Neutrophil (primary cell): Measurements from ENCODE around the gene ZNF512.

Experiments used
- H3K27ac ChIP-seq: fragments of 200-600 bp; sonication (generic); 2 replicates; pipeline ENCODE4 v1.5.1; 2016; ENCODE audit warnings: mild to moderate bottlenecking, moderate library complexity
- H3K27me3 ChIP-seq: fragments of 200-600 bp; sonication (generic); 2 replicates; pipeline ENCODE4 v1.6.0; 2016; ENCODE audit warnings: mild to moderate bottlenecking
- H3K36me3 ChIP-seq: fragments of 200-600 bp; sonication (generic); 2 replicates; pipeline ENCODE4 v1.5.1; 2017
- H3K4me1 ChIP-seq, 2 experiments: fragments of 200-600 bp in 1 of 2; sonication (generic) in 1 of 2; 1 replicate in 1 of 2; 2 replicates in 1 of 2; pipeline versions ENCODE4 v1.5.1 to v1.6.1; 2013 to 2016; ENCODE audit warnings: low read depth in 1 of 2, low read length in 1 of 2, mild to moderate bottlenecking in 1 of 2, moderate library complexity in 1 of 2; ENCODE audit not compliant: control insufficient read depth in 1 of 2, insufficient read depth in 1 of 2
- H3K4me3 ChIP-seq, 2 experiments: fragments of 200-600 bp in 1 of 2; sonication (generic) in 1 of 2; 1 replicate in 1 of 2; 2 replicates in 1 of 2; pipeline ENCODE4 v1.5.1; 2013 to 2016; ENCODE audit warnings: low read depth in 1 of 2, low read length in 1 of 2, mild to moderate bottlenecking in 1 of 2, moderate library complexity in 1 of 2
- H3K9me3 ChIP-seq: fragments of 200-600 bp; sonication (generic); 2 replicates; pipeline ENCODE4 v1.5.1; 2016
- CTCF ChIP-seq: fragments of 200-600 bp; sonication (generic); IDR thresholded peaks from 2 replicates; pipeline ENCODE4 v1.5.1; 2016; ENCODE audit warnings: antibody characterized with exemption

Gene ZNF512

DNA sequence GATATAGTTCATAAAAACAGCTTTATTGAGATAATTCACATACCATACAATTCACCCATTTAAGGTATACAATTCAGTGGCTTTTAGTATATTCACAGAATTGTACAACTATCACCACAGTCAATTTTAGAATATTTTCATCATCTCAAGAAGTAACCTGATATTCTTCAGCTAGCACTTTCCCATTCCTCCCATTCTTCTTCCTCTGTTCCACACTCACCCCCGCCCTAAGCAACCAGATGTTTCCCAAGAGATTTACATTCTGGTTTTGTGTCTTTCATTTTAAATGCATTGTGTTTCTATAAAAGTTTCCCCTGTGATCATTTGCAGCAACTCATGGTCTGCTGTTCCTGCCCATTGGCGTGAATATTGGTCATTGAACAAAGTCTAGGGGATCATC, 51.4 kb downstream of the ZNF512 start:
- TF ChIP-seq CTCF: no peak

DNA sequence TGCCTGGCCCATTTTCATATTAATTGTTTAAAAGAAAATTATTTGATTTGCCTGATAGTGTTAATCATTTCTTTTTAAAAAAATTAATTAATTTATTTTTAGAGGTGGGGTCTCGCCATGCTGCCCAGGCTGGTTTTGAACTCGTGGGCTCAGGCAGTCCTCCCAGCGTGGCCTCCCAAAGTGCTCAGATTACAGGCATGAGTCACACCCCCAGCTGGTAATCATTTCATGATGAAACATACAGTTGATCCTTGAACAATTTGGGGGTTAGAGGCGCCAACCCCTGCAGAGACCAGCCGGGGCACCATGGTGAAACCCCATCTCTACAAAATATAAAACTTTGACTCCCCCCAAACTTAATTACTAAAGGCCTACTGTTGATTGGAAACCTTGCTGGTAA, 53.9 kb downstream of the ZNF512 start:
- Histone ChIP-seq H3K4me3 (no peak overlapping the region), H3K4me1 (no peaks in the 10 kb centered on the region), H3K27me3 (no peaks in the 10 kb centered on the region), H3K9me3 (no peaks in the 10 kb centered on the region), H3K36me3 (peaks cover 74% of the 10 kb centered on the region), H3K27ac (no peak overlapping the region)
- TF ChIP-seq CTCF: no peak

More for the DNA sequence above, 51.4 kb downstream of the ZNF512 start:
- Histone ChIP-seq H3K9me3 (no peaks in the 10 kb centered on the region), H3K27me3 (no peaks in the 10 kb centered on the region), H3K4me3 (no peak overlapping the region), H3K27ac (no peak overlapping the region), H3K36me3 (peaks cover 59% of the 10 kb centered on the region), H3K4me1 (peaks cover 5 to 6% of the 10 kb centered on the region in 2 experiments)

DNA sequence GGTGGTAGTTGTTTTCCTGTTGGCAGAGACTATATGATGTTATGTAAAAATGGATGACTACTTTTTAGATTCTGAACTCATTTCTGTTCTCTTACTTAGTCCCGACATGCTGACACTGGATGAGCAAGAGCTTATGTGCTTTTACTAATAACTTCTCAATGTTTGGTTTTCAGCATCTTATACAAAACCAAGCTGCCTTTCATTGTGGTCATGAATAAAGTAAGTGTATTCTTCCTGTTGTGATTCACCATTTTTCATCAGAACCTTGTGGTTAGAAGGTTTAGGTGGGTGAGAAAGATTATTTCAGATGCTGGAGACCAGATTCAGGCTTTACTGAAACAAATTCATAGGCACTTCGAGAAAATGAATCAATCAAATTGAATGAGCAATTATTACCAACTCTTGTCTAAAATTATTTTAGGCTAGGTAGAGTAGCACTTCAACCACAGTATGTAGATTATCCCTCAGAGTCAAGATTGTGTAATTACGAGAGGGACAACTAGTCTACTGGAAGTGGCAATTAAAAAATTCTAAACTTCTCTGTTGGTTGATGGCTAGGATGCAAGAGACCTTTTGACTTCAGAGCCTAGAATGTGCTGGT, 55.3 kb downstream of the ZNF512 start:
- Histone ChIP-seq H3K27me3 (no peaks in the 10 kb centered on the region), H3K4me1 (no peaks in the 10 kb centered on the region), H3K27ac (no peak overlapping the region), H3K4me3 (no peak overlapping the region), H3K9me3 (no peaks in the 10 kb centered on the region), H3K36me3 (peaks cover 83% of the 10 kb centered on the region)
- no peak for TF ChIP-seq CTCF

DNA sequence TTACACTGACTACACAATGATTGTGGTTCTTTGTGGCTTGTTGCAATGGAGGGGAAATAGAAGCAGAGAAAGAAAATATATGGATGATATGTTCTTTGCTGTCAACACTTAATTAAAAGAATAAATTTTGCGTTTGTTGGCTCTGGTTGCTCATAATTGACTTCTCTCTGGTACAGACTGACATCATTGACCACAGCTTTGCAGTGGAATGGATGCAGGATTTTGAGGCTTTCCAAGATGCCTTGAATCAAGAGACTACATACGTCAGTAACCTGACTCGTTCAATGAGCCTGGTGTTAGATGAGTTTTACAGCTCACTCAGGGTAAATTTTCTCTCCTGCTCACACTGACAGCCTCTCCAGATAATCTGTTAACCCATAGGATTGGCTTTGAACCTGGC, 55.9 kb downstream of the ZNF512 start:
- H3K9me3 ChIP-seq: no peaks in the 10 kb centered on the region
- no peaks in the 10 kb centered on the region for H3K4me1 ChIP-seq
- H3K36me3 ChIP-seq: peaks cover 89% of the 10 kb centered on the region
- no peak for TF ChIP-seq CTCF
- no peak overlapping the region for H3K4me3 ChIP-seq
- H3K27me3 ChIP-seq: no peaks in the 10 kb centered on the region
- no peak overlapping the region for H3K27ac ChIP-seq

GRCh38 chr2:27640722-27641245, 57.9 kb downstream of the ZNF512 start:
- no peaks in the 10 kb centered on the region for H3K4me1 ChIP-seq
- no peaks in the 10 kb centered on the region for H3K27me3 ChIP-seq
- no peak overlapping the region for H3K27ac ChIP-seq
- H3K9me3 ChIP-seq: no peaks in the 10 kb centered on the region
- no peak overlapping the region for H3K4me3 ChIP-seq
- H3K36me3 ChIP-seq: peaks cover 80% of the 10 kb centered on the region
- no peak for TF ChIP-seq CTCF
